Measurements from ENCODE around the gene SV2C.

DNA sequence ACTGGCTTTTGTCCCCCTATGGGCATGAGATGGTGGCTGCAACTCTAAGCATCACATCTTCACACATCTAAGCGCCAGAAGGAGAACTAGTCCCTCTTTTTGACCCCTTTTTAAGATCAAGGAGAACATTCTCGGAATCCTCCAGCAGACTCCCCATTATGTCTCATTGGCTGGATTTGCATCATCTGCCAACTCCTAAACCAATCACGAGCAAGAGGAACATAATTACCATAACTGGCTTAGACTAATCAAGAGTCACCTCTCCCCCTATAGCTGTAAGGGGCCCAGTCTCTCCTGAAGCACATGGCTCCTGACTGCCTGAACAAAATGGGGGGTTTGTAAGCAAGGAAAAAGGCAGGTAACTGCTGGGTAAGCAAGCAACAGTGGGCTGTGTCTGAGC lies 251.4 kb downstream of the SV2C start:
- TF ChIP-seq POLR2AphosphoS5 (IDR thresholded peaks at IDR 0.05; ENCODE audit: insufficient read depth in 1 of 2, low read depth in 1 of 2) = no peak
- TF ChIP-seq CTCF (IDR thresholded peaks at IDR 0.05) = no peak

Data from vagina (tissue), 2 donors.